GM13976 (cell line): Measurements from ENCODE around the gene SPATA16.

Experiments
- DNase-seq: peaks from one replicate; pipeline ENCODE4 v3.0.0; 2012; ENCODE audit warnings: low spot score
- CTCF ChIP-seq: IDR thresholded peaks from 2 replicates; pipeline ENCODE4 v1.5.1; 2012; ENCODE audit warnings: borderline replicate concordance, mild to moderate bottlenecking; ENCODE audit not compliant: insufficient read depth; ENCODE audit errors: extremely low read depth, missing control alignments, control extremely low read depth
- in situ Hi-C: fragments of 300-500 bp; cut with MboI; formaldehyde crosslinking; loops from one replicate; pipeline ENCODE4 v1.12.0; 2022; ENCODE audit warnings: low sequenced_read_pairs, mixed read lengths, inconsistent platforms; ENCODE audit not compliant: unreplicated experiment

Gene SPATA16

GRCh38 chr3:172914854-172915253 lies 226.2 kb downstream of the SPATA16 start:
- in situ Hi-C loops, result no loop called here
- no peak for TF ChIP-seq CTCF
- DNase-seq, result no peak

- DNase-seq, result no peak
- in situ Hi-C loops, result no loop called here
- no peak for TF ChIP-seq CTCF
Observed at GRCh38 chr3:172913911-172914655, 227.0 kb downstream of the SPATA16 start.

- no peak for TF ChIP-seq CTCF
- in situ Hi-C loops, result no loop called here
- no peak for DNase-seq
Observed at GRCh38 chr3:172911142-172911541, 229.9 kb downstream of the SPATA16 start.

- in situ Hi-C loops, result no loop called here
- no peak for TF ChIP-seq CTCF
- no peak for DNase-seq
Observed at GRCh38 chr3:172908771-172909270, 232.2 kb downstream of the SPATA16 start.

GRCh38 chr3:172905451-172905850 lies 235.6 kb downstream of the SPATA16 start:
- DNase-seq, result no peak
- TF ChIP-seq CTCF, result no peak
- in situ Hi-C loops, result no loop called here

GRCh38 chr3:172904711-172905373 lies 236.2 kb downstream of the SPATA16 start:
- no peak for DNase-seq
- no peak for TF ChIP-seq CTCF
- in situ Hi-C loops, result no loop called here
